CD14-positive monocyte (primary cell): ENCODE measurements around the gene PKIB. TPM values are rescaled to one million over a fixed set of nuclear protein-coding genes. Genes with fewer than 3 reads are reported as not detected.

Experiments used
- DNase-seq, 3 donors: peaks; one replicate each; pipeline ENCODE4 v3.0.0-alpha.2; 2011 to 2022
- H2AFZ ChIP-seq: 2 replicates; pipeline ENCODE4 v1.6.0; 2012; ENCODE audit warnings: mild to moderate bottlenecking, low read depth, low read length, inconsistent platforms; ENCODE audit not compliant: insufficient read depth, poor library complexity, severe bottlenecking
- H3K27ac ChIP-seq, 2 donors: 1 replicate in 1 of 2; 2 replicates in 1 of 2; pipeline ENCODE4 v1.5.1; 2012 to 2013; ENCODE audit warnings: low read length in 2 of 2, control low read depth in 1 of 2, inconsistent platforms in 1 of 2, low read depth in 1 of 2, mild to moderate bottlenecking in 1 of 2
- H3K27me3 ChIP-seq, 2 donors: one replicate each; pipeline versions ENCODE4 v1.6.0 to v1.6.1; 2011 to 2013; ENCODE audit warnings: low read length in 2 of 2; ENCODE audit not compliant: control insufficient read depth in 2 of 2, insufficient read depth in 2 of 2
- H3K36me3 ChIP-seq, 2 donors: replicated peaks in 1 of 2; 1 replicate in 1 of 2; 2 replicates in 1 of 2; pipeline versions ENCODE4 v1.5.1 to v1.6.1; 2012 to 2013; ENCODE audit warnings: low read length in 2 of 2, control low read depth in 1 of 2, inconsistent platforms in 1 of 2, mild to moderate bottlenecking in 1 of 2; ENCODE audit not compliant: insufficient read depth in 2 of 2, control insufficient read depth in 1 of 2
- H3K4me1 ChIP-seq, 2 donors: 1 replicate in 1 of 2; 2 replicates in 1 of 2; pipeline versions ENCODE4 v1.5.1 to v1.6.1; 2012 to 2013; ENCODE audit warnings: low read length in 2 of 2, control low read depth in 1 of 2, inconsistent platforms in 1 of 2, mild to moderate bottlenecking in 1 of 2, moderate library complexity in 1 of 2; ENCODE audit not compliant: insufficient read depth in 2 of 2, control insufficient read depth in 1 of 2
- H3K4me2 ChIP-seq: replicated peaks from 2 replicates; pipeline ENCODE3; 2012; ENCODE audit warnings: low read length, moderate library complexity, mild to moderate bottlenecking; ENCODE audit not compliant: poor library complexity, severe bottlenecking; ENCODE audit errors: extremely low read depth
- H3K4me3 ChIP-seq, 3 experiments: fragments of 200-600 bp in 1 of 3; sonication (generic) in 1 of 3; replicated peaks in 1 of 3; 1 replicate in 2 of 3; 2 replicates in 1 of 3; pipeline ENCODE4 v1.5.1; 2011 to 2013; ENCODE audit warnings: low read length in 3 of 3, mild to moderate bottlenecking in 3 of 3, control low read depth in 2 of 3, low read depth in 2 of 3, inconsistent platforms in 1 of 3, moderate library complexity in 1 of 3
- H3K79me2 ChIP-seq: 2 replicates; pipeline ENCODE4 v1.6.0; 2012; ENCODE audit warnings: mild to moderate bottlenecking, control low read depth, inconsistent platforms, low read length, moderate library complexity; ENCODE audit not compliant: insufficient read depth
- H3K9ac ChIP-seq: 2 replicates; pipeline ENCODE4 v1.6.0; 2017; ENCODE audit warnings: low read length, mild to moderate bottlenecking; ENCODE audit not compliant: insufficient read depth, poor library complexity, severe bottlenecking
- H3K9me3 ChIP-seq, 2 donors: replicated peaks in 1 of 2; 1 replicate in 1 of 2; 2 replicates in 1 of 2; pipeline versions ENCODE4 v1.5.1 to v1.6.1; 2012 to 2013; ENCODE audit warnings: low read length in 2 of 2, control low read depth in 1 of 2; ENCODE audit not compliant: control insufficient read depth in 1 of 2, insufficient read depth in 1 of 2
- H4K20me1 ChIP-seq: 2 replicates; pipeline ENCODE4 v1.6.0; 2012; ENCODE audit warnings: mild to moderate bottlenecking, low read length, control low read depth, moderate library complexity; ENCODE audit not compliant: insufficient read depth
- H3K27ac Mint-ChIP-seq, 7 donors: one replicate each; pipeline ENCODE4 v1.8.0; 2020; ENCODE audit warnings: mild to moderate bottlenecking in 7 of 7, mixed read lengths in 7 of 7, moderate library complexity in 6 of 7, inconsistent platforms in 2 of 7
- H3K27me3 Mint-ChIP-seq, 3 donors: one replicate each; pipeline ENCODE4 v1.8.0; 2021 to 2022; ENCODE audit warnings: low read depth in 3 of 3, mild to moderate bottlenecking in 3 of 3, mixed read lengths in 3 of 3, moderate library complexity in 3 of 3, inconsistent platforms in 1 of 3
- H3K36me3 Mint-ChIP-seq, 2 donors: one replicate each; pipeline ENCODE4 v1.8.0; 2020; ENCODE audit warnings: mixed read lengths in 2 of 2, inconsistent platforms in 1 of 2, mild to moderate bottlenecking in 1 of 2
- H3K4me1 Mint-ChIP-seq: one replicate; pipeline ENCODE4 v1.8.0; 2020; ENCODE audit warnings: mild to moderate bottlenecking, mixed read lengths
- H3K4me3 Mint-ChIP-seq, 2 donors: one replicate each; pipeline ENCODE4 v1.8.0; 2020; ENCODE audit warnings: mild to moderate bottlenecking in 2 of 2, mixed read lengths in 2 of 2, moderate library complexity in 1 of 2
- H3K9me3 Mint-ChIP-seq, 7 donors: one replicate each; pipeline ENCODE4 v1.8.0; 2020 to 2022; ENCODE audit warnings: mixed read lengths in 7 of 7, mild to moderate bottlenecking in 6 of 7, moderate library complexity in 6 of 7, inconsistent platforms in 2 of 7
- CTCF ChIP-seq: fragments of 200-600 bp; IDR thresholded peaks from one replicate; pipeline ENCODE4 v1.8.0; 2022; ENCODE audit warnings: antibody characterized with exemption, mild to moderate bottlenecking
- WGBS: methylation state at CpG from one replicate; pipeline ENCODE4 v1.1.5; 2013; ENCODE audit warnings: missing lambda C conversion rate; ENCODE audit not compliant: insufficient coverage; 5-methylcytosine and 5-hydroxymethylcytosine counted together
- intact Hi-C, 2 donors: fragments of 100-400 bp; cut with micrococcal nuclease; formaldehyde crosslinking; loops; one replicate each; pipeline versions ENCODE4 v1.15.0 to v1.15.1; 2023
- polyA plus RNA-seq, 3 donors: library from polyadenylated mRNA; depleted of rRNA in 1 of 3; unstranded in 2 of 3; stranded (reverse) in 1 of 3; fragments of 300-500 nt in 2 of 3; fragments of >200 nt in 1 of 3; fragmentation: Illumina TruSeq in 2 of 3; gene quantifications; 1 replicate in 2 of 3; 2 replicates in 1 of 3; pipeline ENCODE4 v1.2.3, GENCODE V29; 2012 to 2021

PKIB gene
- polyA plus RNA-seq, 3 donors = 1.3 to 2.0 (median 1.4) TPM

DNA sequence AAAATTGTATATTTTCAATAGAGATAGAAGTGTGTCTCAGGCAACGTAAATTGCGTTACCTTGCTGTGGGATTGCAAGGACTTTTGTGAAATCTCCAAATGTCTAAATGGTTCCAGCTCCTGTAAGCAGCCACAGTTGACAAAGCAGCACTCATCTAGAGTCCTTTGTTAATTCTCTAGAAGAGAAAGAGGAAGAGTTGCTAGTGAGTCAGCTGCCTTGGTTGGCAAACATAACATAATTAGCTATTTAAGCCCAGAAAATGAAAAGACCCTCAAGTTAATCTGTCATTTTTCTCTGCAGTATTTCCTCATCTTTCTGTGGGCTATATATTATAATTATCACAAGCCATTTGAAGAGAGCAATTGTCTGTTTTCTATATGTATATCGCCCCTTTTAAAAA lies 102.9 kb downstream of the PKIB start:
- Mint-ChIP-seq H3K36me3 (no peaks in the 10 kb centered on the region), H3K27ac (peak overlapping the region in 6 of 7 donors; percentile 32 to 88 (median 74)), H3K27me3 (peaks cover 0 to 9% (median 6%) of the 10 kb centered on the region in 3 donors), H3K9me3 (no peaks in the 10 kb centered on the region), H3K4me3 (no peak overlapping the region), H3K4me1 (peaks cover 39% of the 10 kb centered on the region)
- DNase-seq = peak; percentile 58 to 87 (median 76)
- TF ChIP-seq CTCF = no peak
- H3K4me3 ChIP-seq = peak overlapping the region in 1 of 3 experiments; percentile 26
- H3K27ac ChIP-seq = peak overlapping the region in 1 of 2 donors; percentile 67
- H3K27me3 ChIP-seq = no peaks in the 10 kb centered on the region
- H3K4me1 ChIP-seq = peaks cover 41 to 62% of the 10 kb centered on the region in 2 donors
- H2AFZ ChIP-seq = no peak overlapping the region
- WGBS = no CpG with 5 or more reads among the region's 3 CpGs
- peak overlapping the region; percentile 45 for H3K4me2 ChIP-seq
- no peaks in the 10 kb centered on the region for H3K36me3 ChIP-seq
- H3K9ac ChIP-seq = no peak overlapping the region
- H3K79me2 ChIP-seq = no peaks in the 10 kb centered on the region
- no peaks in the 10 kb centered on the region for H4K20me1 ChIP-seq
- H3K9me3 ChIP-seq = no peaks in the 10 kb centered on the region
- intact Hi-C loops = loop anchor here in 1 of 2 donors (10.0 kb wide), 1 partner anchor 238 kb away; the partner anchor contains the start of gene SERINC1

DNA sequence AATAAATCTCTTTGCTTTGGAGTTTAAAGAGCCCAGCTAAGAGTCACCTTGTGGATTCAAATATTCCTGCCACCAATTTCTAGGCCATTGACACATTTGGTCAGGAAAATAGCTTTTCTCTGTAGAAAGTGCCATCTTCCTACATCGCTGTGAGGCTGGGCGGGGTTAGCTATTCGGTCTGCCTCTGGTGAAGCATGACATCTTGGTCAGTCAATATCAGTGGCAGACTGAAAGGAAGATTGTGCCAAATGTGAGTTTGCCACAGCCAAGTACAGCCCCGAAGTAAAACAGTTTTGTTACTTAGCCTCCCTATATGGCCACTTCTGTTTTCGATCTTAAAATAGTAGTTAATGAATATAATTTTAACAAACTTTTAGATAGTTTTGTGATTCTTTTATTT lies 103.9 kb downstream of the PKIB start:
- Histone ChIP-seq H2AFZ (no peak overlapping the region), H4K20me1 (no peaks in the 10 kb centered on the region), H3K9ac (no peak overlapping the region), H3K4me3 (no peak overlapping the region), H3K9me3 (no peaks in the 10 kb centered on the region), H3K27me3 (no peaks in the 10 kb centered on the region), H3K36me3 (no peaks in the 10 kb centered on the region), H3K4me2 (no peak overlapping the region), H3K79me2 (no peaks in the 10 kb centered on the region), H3K4me1 (peaks cover 41 to 67% of the 10 kb centered on the region in 2 donors), H3K27ac (no peak overlapping the region)
- no peaks in the 10 kb centered on the region for H3K36me3 Mint-ChIP-seq
- 100% methylated on average over 3 of the region's 5 CpGs for WGBS
- H3K9me3 Mint-ChIP-seq = no peaks in the 10 kb centered on the region
- TF ChIP-seq CTCF = no peak
- peak overlapping the region in 1 of 7 donors; percentile 61 for H3K27ac Mint-ChIP-seq
- no peak overlapping the region for H3K4me3 Mint-ChIP-seq
- no peak for DNase-seq
- intact Hi-C loops = loop anchor here in 1 of 2 donors (10.0 kb wide), 1 partner anchor 239 kb away; the partner anchor contains the start of gene SERINC1
- peaks cover 0 to 2% (median 0%) of the 10 kb centered on the region in 3 donors for H3K27me3 Mint-ChIP-seq
- peaks cover 44% of the 10 kb centered on the region for H3K4me1 Mint-ChIP-seq
